HEK293 (cell line): ENCODE data around the gene KLHDC4.

Experiments used
- KLF1 ChIP-seq: fragments of 450-650 bp; formaldehyde crosslinking; IDR thresholded peaks from 2 replicates; pipeline ENCODE4 v1.5.1; 2016; ENCODE audit warnings: missing biosample characterization, missing genetic modification characterization
- MZF1 ChIP-seq: fragments of 450-650 bp; formaldehyde crosslinking; IDR thresholded peaks from 2 replicates; pipeline ENCODE4 v1.5.1; 2017; ENCODE audit warnings: missing biosample characterization, missing genetic modification characterization, borderline replicate concordance
- SP2 ChIP-seq: fragments of 450-650 bp; formaldehyde crosslinking; IDR thresholded peaks from 2 replicates; pipeline ENCODE4 v1.5.1; 2016; ENCODE audit warnings: missing biosample characterization, missing genetic modification characterization
- YY1 ChIP-seq: fragments of 450-650 bp; formaldehyde crosslinking; IDR thresholded peaks from 2 replicates; pipeline ENCODE4 v1.5.1; 2018; ENCODE audit warnings: missing biosample characterization, missing genetic modification characterization
- ZBTB21 ChIP-seq: fragments of 450-650 bp; formaldehyde crosslinking; IDR thresholded peaks from 2 replicates; pipeline ENCODE4 v1.5.1; 2017; ENCODE audit warnings: missing biosample characterization, missing genetic modification characterization
- ZFP41 ChIP-seq: fragments of 450-650 bp; formaldehyde crosslinking; IDR thresholded peaks from 2 replicates; pipeline ENCODE4 v1.5.1; 2016; ENCODE audit warnings: missing biosample characterization, missing genetic modification characterization, borderline replicate concordance
- ZNF24 ChIP-seq: fragments of 450-650 bp; formaldehyde crosslinking; IDR thresholded peaks from 2 replicates; pipeline ENCODE4 v1.5.1; 2016; ENCODE audit warnings: missing biosample characterization, missing genetic modification characterization
- ZNF280D ChIP-seq: fragments of 450-650 bp; formaldehyde crosslinking; IDR thresholded peaks from 2 replicates; pipeline ENCODE4 v1.5.1; 2016; ENCODE audit warnings: missing biosample characterization, missing genetic modification characterization
- ZNF416 ChIP-seq: fragments of 450-650 bp; formaldehyde crosslinking; IDR thresholded peaks from 2 replicates; pipeline ENCODE4 v1.5.1; 2016; ENCODE audit warnings: missing biosample characterization, missing genetic modification characterization
- ZNF426 ChIP-seq: fragments of 450-650 bp; formaldehyde crosslinking; IDR thresholded peaks from 2 replicates; pipeline ENCODE4 v1.5.1; 2017; ENCODE audit warnings: missing biosample characterization, missing genetic modification characterization, mild to moderate bottlenecking, inconsistent platforms, moderate library complexity
- ZNF837 ChIP-seq: fragments of 450-650 bp; formaldehyde crosslinking; IDR thresholded peaks from 2 replicates; pipeline ENCODE4 v1.5.1; 2016; ENCODE audit warnings: missing biosample characterization, missing genetic modification characterization
- TF ChIP-seq, protein P1 (sequence below): fragments of 450-650 bp; formaldehyde crosslinking; IDR thresholded peaks from 2 replicates; pipeline ENCODE4 v1.5.1; 2016; ENCODE audit warnings: missing biosample characterization, missing genetic modification characterization

DNA sequence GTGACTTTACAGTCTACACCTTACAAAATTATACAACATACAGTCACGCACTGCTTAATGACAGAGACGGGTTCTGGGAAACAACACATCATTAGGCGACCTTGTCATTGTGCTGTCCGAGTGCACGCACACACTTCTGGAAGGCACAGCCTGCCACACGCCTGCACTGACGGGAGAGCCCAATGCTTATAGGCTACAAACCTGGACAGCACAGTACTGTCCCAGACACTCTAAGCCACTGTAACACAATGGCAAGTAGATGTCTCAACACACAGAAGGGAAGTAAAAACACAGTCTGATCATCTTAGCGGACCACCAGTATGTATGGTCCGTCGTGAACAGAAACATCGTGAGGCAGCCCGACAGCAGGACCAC, 29.8 kb downstream of the KLHDC4 start:
- no peak for TF ChIP-seq ZFP41 (tag by site-specific recombination)
- TF ChIP-seq SP2 = no peak
- no peak for TF ChIP-seq ZNF837 (tag by site-specific recombination)
- TF ChIP-seq, protein P1, sequence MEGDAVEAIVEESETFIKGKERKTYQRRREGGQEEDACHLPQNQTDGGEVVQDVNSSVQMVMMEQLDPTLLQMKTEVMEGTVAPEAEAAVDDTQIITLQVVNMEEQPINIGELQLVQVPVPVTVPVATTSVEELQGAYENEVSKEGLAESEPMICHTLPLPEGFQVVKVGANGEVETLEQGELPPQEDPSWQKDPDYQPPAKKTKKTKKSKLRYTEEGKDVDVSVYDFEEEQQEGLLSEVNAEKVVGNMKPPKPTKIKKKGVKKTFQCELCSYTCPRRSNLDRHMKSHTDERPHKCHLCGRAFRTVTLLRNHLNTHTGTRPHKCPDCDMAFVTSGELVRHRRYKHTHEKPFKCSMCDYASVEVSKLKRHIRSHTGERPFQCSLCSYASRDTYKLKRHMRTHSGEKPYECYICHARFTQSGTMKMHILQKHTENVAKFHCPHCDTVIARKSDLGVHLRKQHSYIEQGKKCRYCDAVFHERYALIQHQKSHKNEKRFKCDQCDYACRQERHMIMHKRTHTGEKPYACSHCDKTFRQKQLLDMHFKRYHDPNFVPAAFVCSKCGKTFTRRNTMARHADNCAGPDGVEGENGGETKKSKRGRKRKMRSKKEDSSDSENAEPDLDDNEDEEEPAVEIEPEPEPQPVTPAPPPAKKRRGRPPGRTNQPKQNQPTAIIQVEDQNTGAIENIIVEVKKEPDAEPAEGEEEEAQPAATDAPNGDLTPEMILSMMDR = no peak
- TF ChIP-seq ZNF416 (tag by site-specific recombination) = no peak
- TF ChIP-seq YY1 (tag by site-specific recombination) = no peak
- TF ChIP-seq ZBTB21 (tag by site-specific recombination) = no peak
- no peak for TF ChIP-seq MZF1 (tag by site-specific recombination)
- TF ChIP-seq ZNF24 (tag by site-specific recombination) = no peak
- no peak for TF ChIP-seq ZNF280D (tag by site-specific recombination)
- TF ChIP-seq ZNF426 (tag by site-specific recombination) = no peak
- TF ChIP-seq KLF1 (tag by site-specific recombination) = no peak
